Brain pericyte (primary cell): ENCODE results near the gene MAD2L2.

Source experiments
- DNase-seq: peaks from one replicate; pipeline ENCODE4 v3.0.0-alpha.2; 2012; ENCODE audit warnings: low read depth, low spot score

The MAD2L2 gene

DNA sequence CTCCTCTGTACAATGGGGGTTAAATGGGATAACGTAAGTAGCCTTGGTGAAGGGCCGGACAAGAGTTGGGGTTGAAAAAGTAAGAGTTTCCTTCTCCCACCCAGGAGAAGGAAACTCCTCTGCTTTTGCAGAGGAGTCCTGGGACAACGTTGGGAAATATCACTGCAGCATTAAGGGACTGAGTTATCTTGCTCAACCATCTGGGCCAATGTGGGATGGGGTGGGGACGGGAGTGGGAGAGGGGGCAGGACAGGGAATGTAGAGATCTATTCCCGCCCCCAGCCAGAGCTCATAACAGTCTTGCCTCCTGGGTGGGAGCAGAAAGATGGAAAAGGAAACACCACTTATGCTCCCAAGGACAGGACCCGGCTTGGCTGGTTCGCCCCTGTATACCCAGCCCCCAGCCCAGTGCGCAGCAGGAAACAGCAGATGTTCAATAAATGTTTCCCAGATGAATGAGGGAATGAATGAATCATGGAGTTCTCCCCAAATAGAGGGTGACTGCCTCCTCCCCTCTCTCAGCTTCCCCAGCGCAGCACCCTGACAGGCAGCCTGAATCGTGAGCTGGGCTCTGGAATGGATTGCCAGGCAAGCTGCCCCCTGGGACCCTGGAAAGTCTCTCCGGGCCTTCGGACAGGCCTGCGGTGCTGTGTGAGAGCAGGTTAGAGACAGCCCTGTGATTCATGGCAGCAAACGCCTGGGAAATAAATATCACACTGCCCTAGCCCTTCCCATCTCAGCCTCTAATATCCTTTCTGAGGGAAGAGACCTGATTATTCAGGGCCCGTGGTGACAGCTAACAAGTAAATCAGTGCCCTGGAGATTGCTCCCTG, 51.5 kb downstream of the MAD2L2 start:
- DNase-seq: no peak

DNA sequence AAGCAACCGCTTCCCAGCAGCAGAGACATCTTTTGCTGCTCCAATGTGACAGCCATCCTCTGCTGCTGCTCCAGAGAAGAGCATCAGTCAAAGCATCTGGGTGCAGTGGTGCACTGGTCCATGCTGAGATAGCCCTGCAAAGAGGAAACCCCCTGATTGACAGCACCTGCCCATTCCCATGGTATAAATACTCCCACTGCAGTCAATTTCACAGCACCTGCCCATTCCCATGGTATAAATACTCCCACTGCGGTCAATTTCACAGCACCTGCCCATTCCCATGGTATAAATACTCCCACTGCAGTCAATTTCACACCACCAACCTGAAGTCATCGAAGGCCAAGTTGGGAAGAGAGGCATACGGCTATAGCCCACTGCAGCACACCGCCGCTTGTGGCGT, 52.2 kb downstream of the MAD2L2 start:
- DNase-seq: no peak

DNA sequence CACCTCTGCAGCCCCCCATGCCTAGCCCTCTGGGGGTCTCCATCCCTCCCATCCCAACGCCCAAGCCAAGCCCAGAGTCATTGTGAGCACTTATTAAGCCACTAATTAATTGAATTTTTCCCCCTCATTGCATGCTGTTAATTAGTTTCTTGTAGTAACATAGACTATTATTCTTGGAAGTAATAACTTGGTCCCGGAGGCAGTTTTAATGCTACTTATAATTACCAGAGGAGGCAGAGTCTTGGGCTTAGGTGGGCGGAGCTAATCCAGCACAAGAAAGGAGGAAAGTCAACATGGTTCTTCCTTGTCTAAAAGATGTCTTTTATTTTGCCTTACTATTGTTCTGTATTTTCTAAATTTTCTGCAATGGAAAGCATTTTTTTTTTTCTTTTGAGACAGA, 54.4 kb downstream of the MAD2L2 start:
- DNase-seq: no peak
